GM10248 (cell line): ENCODE measurements around the gene PCED1B.

Experiments used
- CTCF ChIA-PET: fragments of 300-600 bp; sonication (Branson Sonifier 250); formaldehyde crosslinking; extraction: SDS; loops from one replicate; lab custom pipeline; 2021; ENCODE audit warnings: antibody characterized with exemption; lab: Yijun Ruan, JAX
- POLR2A ChIA-PET: fragments of 350-650 bp; sonication (Branson Sonifier 250); formaldehyde crosslinking; extraction: SDS; loops from one replicate; lab custom pipeline; 2020; ENCODE audit warnings: antibody characterized with exemption; lab: Yijun Ruan, JAX
- DNase-seq: peaks from one replicate; pipeline ENCODE4 v3.0.0; 2012; ENCODE audit errors: extremely low spot score
- CTCF ChIP-seq: IDR thresholded peaks from 2 replicates; pipeline ENCODE4 v1.5.1; 2012; ENCODE audit warnings: mild to moderate bottlenecking, low read depth; ENCODE audit errors: extremely low read depth, missing control alignments, control extremely low read depth

The PCED1B gene

GRCh38 chr12:47236109-47236714 lies 156.8 kb downstream of the PCED1B start:
- ChIA-PET POLR2A (no interaction called here), CTCF (interaction anchor here (1.3 kb wide), 1 partner anchor 29 kb away, joined by 4 read pairs; no protein-coding TSS in a partner anchor)
- TF ChIP-seq CTCF, result no peak
- no peak for DNase-seq

- POLR2A ChIA-PET, result no interaction called here
- no peak for DNase-seq
- CTCF ChIA-PET, result interaction anchor here (1.6 kb wide), 1 partner anchor 14 kb away, joined by 5 read pairs; no protein-coding TSS in a partner anchor
- no peak for TF ChIP-seq CTCF
Measured at GRCh38 chr12:47237751-47238211, 158.4 kb downstream of the PCED1B start.

- TF ChIP-seq CTCF, result no peak
- no peak for DNase-seq
- POLR2A ChIA-PET, result no interaction called here
- CTCF ChIA-PET, result interaction anchor here (1.6 kb wide), 1 partner anchor 13 kb away, joined by 5 read pairs; no protein-coding TSS in a partner anchor
Measured at GRCh38 chr12:47238669-47239114, 159.3 kb downstream of the PCED1B start.

- TF ChIP-seq CTCF, result no peak
- no peak for DNase-seq
- POLR2A ChIA-PET, result no interaction called here
- CTCF ChIA-PET, result interaction anchor here (1.0 to 1.5 kb wide), 3 partner anchors 11 to 65 kb away, joined by 3 to 4 read pairs (median 4); no protein-coding TSS in a partner anchor
Measured at GRCh38 chr12:47242426-47242825, 163.0 kb downstream of the PCED1B start.

- ChIA-PET CTCF (interaction anchor here (1.0 kb wide), 1 partner anchor 11 kb away, joined by 3 read pairs; no protein-coding TSS in a partner anchor), POLR2A (no interaction called here)
- no peak for DNase-seq
- TF ChIP-seq CTCF, result no peak
Measured at GRCh38 chr12:47244835-47245234, 165.4 kb downstream of the PCED1B start.

GRCh38 chr12:47245623-47246022 lies 166.2 kb downstream of the PCED1B start:
- POLR2A ChIA-PET, result no interaction called here
- TF ChIP-seq CTCF, result no peak
- CTCF ChIA-PET, result interaction anchor here (1.0 kb wide), 1 partner anchor 12 kb away, joined by 3 read pairs; no protein-coding TSS in a partner anchor
- DNase-seq, result no peak
